ENCODE measurements around the gene RBM23.
A peak's percentile ranks its signal among the peaks of the same experiment; 100 is the strongest.

RBM23 gene

DNA sequence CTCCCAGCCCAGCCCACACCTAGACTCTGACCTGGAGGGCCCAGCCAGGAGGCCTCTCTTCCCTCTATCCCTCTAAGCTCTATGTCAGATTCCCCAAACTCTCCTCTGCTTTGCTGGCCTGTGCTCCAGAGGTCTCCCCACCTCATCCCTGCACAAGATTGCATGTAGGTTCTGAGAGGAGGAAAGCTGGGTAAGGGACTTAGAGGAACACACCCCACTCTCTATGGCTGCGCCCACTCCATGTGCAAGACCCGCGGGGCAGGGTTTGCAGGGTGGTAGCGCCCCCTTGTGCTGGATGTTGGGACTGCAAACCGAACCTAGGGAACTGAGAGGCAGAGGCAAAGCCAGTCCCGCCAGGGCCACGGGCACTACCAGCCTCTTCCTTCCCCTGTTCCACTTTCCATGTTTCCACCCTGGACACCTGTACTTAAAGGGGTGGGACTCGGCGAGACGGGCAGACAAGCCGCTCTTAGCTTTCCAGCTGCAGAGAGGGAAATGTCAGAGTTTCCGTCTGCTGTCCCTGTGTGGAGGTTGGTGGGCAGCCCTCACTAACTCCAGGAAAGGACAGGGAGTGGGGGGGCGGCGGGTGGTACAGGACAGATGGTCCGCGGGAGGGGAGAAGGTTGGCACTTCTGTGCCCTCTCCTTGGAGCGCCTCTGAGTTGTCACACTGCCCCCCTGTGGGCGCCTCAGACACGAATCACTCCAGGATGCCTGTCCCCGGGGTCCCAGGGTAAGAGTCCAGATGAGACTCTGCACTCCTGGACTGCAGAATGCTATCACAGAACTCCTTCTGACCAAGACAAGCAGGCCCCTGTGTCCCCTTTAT is 65.8 kb downstream of the RBM23 start (continued):
- TF ChIP-seq, protein P1, sequence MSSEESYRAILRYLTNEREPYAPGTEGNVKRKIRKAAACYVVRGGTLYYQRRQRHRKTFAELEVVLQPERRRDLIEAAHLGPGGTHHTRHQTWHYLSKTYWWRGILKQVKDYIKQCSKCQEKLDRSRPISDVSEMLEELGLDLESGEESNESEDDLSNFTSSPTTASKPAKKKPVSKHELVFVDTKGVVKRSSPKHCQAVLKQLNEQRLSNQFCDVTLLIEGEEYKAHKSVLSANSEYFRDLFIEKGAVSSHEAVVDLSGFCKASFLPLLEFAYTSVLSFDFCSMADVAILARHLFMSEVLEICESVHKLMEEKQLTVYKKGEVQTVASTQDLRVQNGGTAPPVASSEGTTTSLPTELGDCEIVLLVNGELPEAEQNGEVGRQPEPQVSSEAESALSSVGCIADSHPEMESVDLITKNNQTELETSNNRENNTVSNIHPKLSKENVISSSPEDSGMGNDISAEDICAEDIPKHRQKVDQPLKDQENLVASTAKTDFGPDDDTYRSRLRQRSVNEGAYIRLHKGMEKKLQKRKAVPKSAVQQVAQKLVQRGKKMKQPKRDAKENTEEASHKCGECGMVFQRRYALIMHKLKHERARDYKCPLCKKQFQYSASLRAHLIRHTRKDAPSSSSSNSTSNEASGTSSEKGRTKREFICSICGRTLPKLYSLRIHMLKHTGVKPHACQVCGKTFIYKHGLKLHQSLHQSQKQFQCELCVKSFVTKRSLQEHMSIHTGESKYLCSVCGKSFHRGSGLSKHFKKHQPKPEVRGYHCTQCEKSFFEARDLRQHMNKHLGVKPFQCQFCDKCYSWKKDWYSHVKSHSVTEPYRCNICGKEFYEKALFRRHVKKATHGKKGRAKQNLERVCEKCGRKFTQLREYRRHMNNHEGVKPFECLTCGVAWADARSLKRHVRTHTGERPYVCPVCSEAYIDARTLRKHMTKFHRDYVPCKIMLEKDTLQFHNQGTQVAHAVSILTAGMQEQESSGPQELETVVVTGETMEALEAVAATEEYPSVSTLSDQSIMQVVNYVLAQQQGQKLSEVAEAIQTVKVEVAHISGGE (tag by site-specific recombination; conservative IDR thresholded peaks at IDR 0.05; ENCODE audit: low read depth): no peak
- TF ChIP-seq SCRT1 (tag by site-specific recombination; IDR thresholded peaks at IDR 0.05; ENCODE audit: borderline replicate concordance) (no peak), ZNF555 (tag by site-specific recombination; conservative IDR thresholded peaks at IDR 0.05) (no peak), ZBTB7A (tag by site-specific recombination; IDR thresholded peaks at IDR 0.05; ENCODE audit: low read depth) (0 out of 2 replicates have a peak, but pooled peaks have one; percentile 48), ZNF416 (tag by site-specific recombination; IDR thresholded peaks at IDR 0.05) (no peak), ZBTB17 (tag by site-specific recombination; IDR thresholded peaks at IDR 0.05) (peak; percentile 24; the same call in 1 of the 2 replicates), ZNF266 (tag by site-specific recombination; IDR thresholded peaks at IDR 0.05; ENCODE audit: low read depth) (no peak), OSR2 (tag by site-specific recombination; IDR thresholded peaks at IDR 0.05) (no peak), ZNF16 (tag by site-specific recombination; IDR thresholded peaks at IDR 0.05; ENCODE audit: low read depth) (no peak), KLF16 (tag by site-specific recombination; IDR thresholded peaks at IDR 0.05) (no peak), ZSCAN23 (tag by site-specific recombination; IDR thresholded peaks at IDR 0.05) (no peak), ZNF747 (tag by site-specific recombination; IDR thresholded peaks at IDR 0.05) (no peak), ZNF658 (tag by site-specific recombination; IDR thresholded peaks at IDR 0.05) (no peak), ZNF350 (tag by site-specific recombination; IDR thresholded peaks at IDR 0.05) (no peak), ZSCAN16 (tag by site-specific recombination; IDR thresholded peaks at IDR 0.05) (no peak), ZNF324 (tag by site-specific recombination; IDR thresholded peaks at IDR 0.05) (no peak), ZNF292 (tag by site-specific recombination; IDR thresholded peaks at IDR 0.05; ENCODE audit: borderline replicate concordance, low read depth) (no peak), ZNF274 (IDR thresholded peaks at IDR 0.05; ENCODE audit: low read length) (no peak), ZNF274 (tag by site-specific recombination; IDR thresholded peaks at IDR 0.05; ENCODE audit: borderline replicate concordance) (no peak), ZNF837 (tag by site-specific recombination; IDR thresholded peaks at IDR 0.05) (no peak), ZBTB21 (tag by site-specific recombination; IDR thresholded peaks at IDR 0.05) (no peak), ZNF785 (tag by site-specific recombination; IDR thresholded peaks at IDR 0.05) (no peak), ZNF600 (tag by site-specific recombination; IDR thresholded peaks at IDR 0.05) (peak; percentile 60; the same call in 1 of the 2 replicates), ZNF132 (tag by site-specific recombination; IDR thresholded peaks at IDR 0.05; ENCODE audit: borderline replicate concordance) (no peak)
- TF ChIP-seq, protein P2, sequence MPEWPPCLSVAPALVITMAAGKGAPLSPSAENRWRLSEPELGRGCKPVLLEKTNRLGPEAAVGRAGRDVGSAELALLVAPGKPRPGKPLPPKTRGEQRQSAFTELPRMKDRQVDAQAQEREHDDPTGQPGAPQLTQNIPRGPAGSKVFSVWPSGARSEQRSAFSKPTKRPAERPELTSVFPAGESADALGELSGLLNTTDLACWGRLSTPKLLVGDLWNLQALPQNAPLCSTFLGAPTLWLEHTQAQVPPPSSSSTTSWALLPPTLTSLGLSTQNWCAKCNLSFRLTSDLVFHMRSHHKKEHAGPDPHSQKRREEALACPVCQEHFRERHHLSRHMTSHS (tag by site-specific recombination; IDR thresholded peaks at IDR 0.05): no peak
- TF ChIP-seq, protein P3, sequence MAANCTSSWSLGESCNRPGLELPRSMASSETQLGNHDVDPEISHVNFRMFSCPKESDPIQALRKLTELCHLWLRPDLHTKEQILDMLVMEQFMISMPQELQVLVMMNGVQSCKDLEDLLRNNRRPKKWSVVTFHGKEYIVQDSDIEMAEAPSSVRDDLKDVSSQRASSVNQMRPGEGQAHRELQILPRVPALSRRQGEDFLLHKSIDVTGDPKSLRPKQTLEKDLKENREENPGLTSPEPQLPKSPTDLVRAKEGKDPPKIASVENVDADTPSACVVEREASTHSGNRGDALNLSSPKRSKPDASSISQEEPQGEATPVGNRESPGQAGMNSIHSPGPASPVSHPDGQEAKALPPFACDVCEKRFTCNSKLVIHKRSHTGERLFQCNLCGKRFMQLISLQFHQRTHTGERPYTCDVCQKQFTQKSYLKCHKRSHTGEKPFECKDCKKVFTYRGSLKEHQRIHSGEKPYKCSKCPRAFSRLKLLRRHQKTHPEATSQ (tag by site-specific recombination; IDR thresholded peaks at IDR 0.05): no peak
- TF ChIP-seq, protein P4, sequence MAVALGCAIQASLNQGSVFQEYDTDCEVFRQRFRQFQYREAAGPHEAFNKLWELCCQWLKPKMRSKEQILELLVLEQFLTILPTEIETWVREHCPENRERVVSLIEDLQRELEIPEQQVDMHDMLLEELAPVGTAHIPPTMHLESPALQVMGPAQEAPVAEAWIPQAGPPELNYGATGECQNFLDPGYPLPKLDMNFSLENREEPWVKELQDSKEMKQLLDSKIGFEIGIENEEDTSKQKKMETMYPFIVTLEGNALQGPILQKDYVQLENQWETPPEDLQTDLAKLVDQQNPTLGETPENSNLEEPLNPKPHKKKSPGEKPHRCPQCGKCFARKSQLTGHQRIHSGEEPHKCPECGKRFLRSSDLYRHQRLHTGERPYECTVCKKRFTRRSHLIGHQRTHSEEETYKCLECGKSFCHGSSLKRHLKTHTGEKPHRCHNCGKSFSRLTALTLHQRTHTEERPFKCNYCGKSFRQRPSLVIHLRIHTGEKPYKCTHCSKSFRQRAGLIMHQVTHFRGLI (tag by site-specific recombination; IDR thresholded peaks at IDR 0.05): no peak; the same call in 1 of the 2 replicates
